ENCODE data around the gene AMN.

DNA sequence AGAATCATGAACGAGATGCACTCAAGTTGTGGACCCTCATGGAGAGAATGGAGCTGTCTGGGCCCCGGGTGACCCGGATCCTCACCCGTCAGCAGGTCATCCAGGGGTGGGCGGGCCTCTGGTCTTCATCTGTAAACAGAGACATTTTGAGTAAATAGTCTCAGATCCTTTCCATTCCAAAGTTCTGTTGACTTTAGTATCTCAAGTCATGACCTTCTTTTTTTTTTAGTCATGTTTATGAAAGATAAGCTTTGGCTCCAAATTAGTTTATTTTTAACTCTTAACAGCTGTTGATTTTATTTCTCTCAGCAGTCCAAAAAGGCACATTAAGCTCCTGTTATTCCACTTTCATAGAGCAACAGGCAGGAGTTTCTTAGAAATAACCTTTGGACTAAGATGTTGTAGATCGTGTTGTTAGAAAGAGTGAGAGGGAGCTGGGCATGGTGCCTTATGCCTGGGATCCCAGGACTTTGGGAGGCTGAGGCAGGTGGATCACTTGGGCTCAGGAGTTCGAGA is 48.9 kb upstream of the AMN start:
- TF ChIP-seq POLR2A (IDR thresholded peaks at IDR 0.05; ENCODE audit: low read depth, low read length) (no peak), POLR2AphosphoS5 (IDR thresholded peaks at IDR 0.05; ENCODE audit: low read depth, low read length) (no peak), TAF1 (IDR thresholded peaks at IDR 0.05; ENCODE audit: low read depth, low read length) (no peak)
